ENCODE results near the gene INF2. TPM values are rescaled to one million over a fixed set of nuclear protein-coding genes. Genes with fewer than 3 reads are reported as not detected.

The INF2 gene
- total RNA-seq, 2 experiments from 2014 or later = 61.5 to 65.0 TPM

GRCh38 chr14:104715871-104716270 lies 26.5 kb downstream of the INF2 start:
- no peak overlapping the region for H3K27ac Mint-ChIP-seq
- no peak for ATAC-seq
- POLR2A ChIA-PET = no interaction called here

GRCh38 chr14:104717137-104717536 lies 27.7 kb downstream of the INF2 start:
- intact Hi-C loops (cut with micrococcal nuclease) = no loop called here
- no peak for ATAC-seq
- ChIA-PET CTCF (no interaction called here), POLR2A (no interaction called here)
- DNase-seq = no peak
- Mint-ChIP-seq H3K27ac (no peak overlapping the region), H3K4me3 (no peak overlapping the region), H3K9me3 (no peaks in the 10 kb centered on the region), H3K27me3 (no peaks in the 10 kb centered on the region), H3K4me1 (ENCODE audit: low read depth) (no peaks in the 10 kb centered on the region), H3K36me3 (ENCODE audit: low read depth) (no peaks in the 10 kb centered on the region)
- TF ChIP-seq CTCF (IDR thresholded peaks at IDR 0.05) = no peak

More at GRCh38 chr14:104715871-104716270, 26.5 kb downstream of the INF2 start:
- H3K4me3 Mint-ChIP-seq = no peak overlapping the region
- no peaks in the 10 kb centered on the region for H3K9me3 Mint-ChIP-seq
- DNase-seq = no peak
- H3K36me3 Mint-ChIP-seq (ENCODE audit: low read depth) = no peaks in the 10 kb centered on the region
- intact Hi-C loops (cut with micrococcal nuclease) = no loop called here
- TF ChIP-seq CTCF (IDR thresholded peaks at IDR 0.05) = no peak
- H3K27me3 Mint-ChIP-seq = no peaks in the 10 kb centered on the region
- no peaks in the 10 kb centered on the region for H3K4me1 Mint-ChIP-seq (ENCODE audit: low read depth)
- CTCF ChIA-PET = no interaction called here

- H3K4me3 Mint-ChIP-seq = no peak overlapping the region
- no peaks in the 10 kb centered on the region for H3K9me3 Mint-ChIP-seq
- H3K27me3 Mint-ChIP-seq = no peaks in the 10 kb centered on the region
- DNase-seq (no peak), ATAC-seq (no peak)
- no peaks in the 10 kb centered on the region for H3K36me3 Mint-ChIP-seq (ENCODE audit: low read depth)
- intact Hi-C loops (cut with micrococcal nuclease) = no loop called here
- no peak for TF ChIP-seq CTCF (IDR thresholded peaks at IDR 0.05)
- CTCF ChIA-PET = no interaction called here
- no peak overlapping the region for H3K27ac Mint-ChIP-seq
- H3K4me1 Mint-ChIP-seq (ENCODE audit: low read depth) = no peaks in the 10 kb centered on the region
- POLR2A ChIA-PET = interaction anchor here (0.8 kb wide), 1 partner anchor 9 kb away, joined by 3 read pairs; no protein-coding TSS in a partner anchor
Observed at GRCh38 chr14:104717646-104718045, 28.2 kb downstream of the INF2 start.

GRCh38 chr14:104718147-104718546 lies 28.7 kb downstream of the INF2 start:
- no peak for ATAC-seq
- ChIA-PET CTCF (no interaction called here), POLR2A (interaction anchor here (0.8 kb wide), 1 partner anchor 9 kb away, joined by 3 read pairs; no protein-coding TSS in a partner anchor)
- H3K27me3 Mint-ChIP-seq = no peaks in the 10 kb centered on the region
- TF ChIP-seq CTCF (IDR thresholded peaks at IDR 0.05) = no peak
- intact Hi-C loops (cut with micrococcal nuclease) = no loop called here
- no peaks in the 10 kb centered on the region for H3K4me1 Mint-ChIP-seq (ENCODE audit: low read depth)
- no peak overlapping the region for H3K4me3 Mint-ChIP-seq
- DNase-seq = no peak
- H3K9me3 Mint-ChIP-seq = no peaks in the 10 kb centered on the region
- no peaks in the 10 kb centered on the region for H3K36me3 Mint-ChIP-seq (ENCODE audit: low read depth)
- H3K27ac Mint-ChIP-seq = no peak overlapping the region

- Mint-ChIP-seq H3K27ac (no peak overlapping the region), H3K27me3 (no peaks in the 10 kb centered on the region), H3K4me3 (no peak overlapping the region), H3K4me1 (ENCODE audit: low read depth) (no peaks in the 10 kb centered on the region), H3K9me3 (no peaks in the 10 kb centered on the region), H3K36me3 (ENCODE audit: low read depth) (no peaks in the 10 kb centered on the region)
- intact Hi-C loops (cut with micrococcal nuclease) = no loop called here
- ChIA-PET POLR2A (no interaction called here), CTCF (no interaction called here)
- ATAC-seq (no peak), DNase-seq (no peak)
- TF ChIP-seq CTCF (IDR thresholded peaks at IDR 0.05) = no peak
Observed at GRCh38 chr14:104718871-104719270, 29.5 kb downstream of the INF2 start.
